HFF-Myc (cell line): Measurements from ENCODE around the gene BARHL2.

Source experiments
- DNase-seq: peaks from one replicate; pipeline ENCODE4 v3.0.0-alpha.2; 2011; ENCODE audit warnings: low read depth; ENCODE audit errors: extremely low read depth
- H3K4me3 ChIP-seq: replicated peaks from 2 replicates; pipeline ENCODE4 v1.5.1; 2011; ENCODE audit warnings: low read depth, mild to moderate bottlenecking, control low read depth, low read length
- TF ChIP-seq, protein P1 (sequence below): IDR thresholded peaks from 2 replicates; pipeline ENCODE4 v1.5.1; 2012; ENCODE audit warnings: mild to moderate bottlenecking, low read depth, low read length, control low read depth; ENCODE audit errors: missing control alignments

BARHL2 gene

DNA sequence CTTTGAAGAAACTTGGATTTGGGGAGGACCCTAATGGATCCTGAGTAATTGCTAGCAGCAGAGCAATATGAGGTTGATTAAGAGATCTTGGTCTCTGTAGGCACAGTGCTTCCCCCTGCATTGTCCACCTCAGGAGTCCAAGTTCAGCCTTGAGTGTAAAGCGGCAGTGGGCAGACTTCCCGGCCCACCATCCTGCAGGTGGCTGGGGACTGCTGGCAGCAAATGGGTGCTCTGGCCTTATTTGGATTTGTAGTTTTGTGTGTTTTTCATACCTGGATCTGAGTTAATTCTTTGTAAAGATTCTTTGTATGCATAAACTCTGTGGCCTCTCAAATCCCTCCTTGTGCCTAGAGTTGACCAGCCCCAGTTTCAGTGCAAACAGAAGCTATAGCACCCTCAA lies 7.6 kb downstream of the BARHL2 start:
- H3K4me3 ChIP-seq, result no peak overlapping the region
- DNase-seq, result no peak
- TF ChIP-seq, protein P1, sequence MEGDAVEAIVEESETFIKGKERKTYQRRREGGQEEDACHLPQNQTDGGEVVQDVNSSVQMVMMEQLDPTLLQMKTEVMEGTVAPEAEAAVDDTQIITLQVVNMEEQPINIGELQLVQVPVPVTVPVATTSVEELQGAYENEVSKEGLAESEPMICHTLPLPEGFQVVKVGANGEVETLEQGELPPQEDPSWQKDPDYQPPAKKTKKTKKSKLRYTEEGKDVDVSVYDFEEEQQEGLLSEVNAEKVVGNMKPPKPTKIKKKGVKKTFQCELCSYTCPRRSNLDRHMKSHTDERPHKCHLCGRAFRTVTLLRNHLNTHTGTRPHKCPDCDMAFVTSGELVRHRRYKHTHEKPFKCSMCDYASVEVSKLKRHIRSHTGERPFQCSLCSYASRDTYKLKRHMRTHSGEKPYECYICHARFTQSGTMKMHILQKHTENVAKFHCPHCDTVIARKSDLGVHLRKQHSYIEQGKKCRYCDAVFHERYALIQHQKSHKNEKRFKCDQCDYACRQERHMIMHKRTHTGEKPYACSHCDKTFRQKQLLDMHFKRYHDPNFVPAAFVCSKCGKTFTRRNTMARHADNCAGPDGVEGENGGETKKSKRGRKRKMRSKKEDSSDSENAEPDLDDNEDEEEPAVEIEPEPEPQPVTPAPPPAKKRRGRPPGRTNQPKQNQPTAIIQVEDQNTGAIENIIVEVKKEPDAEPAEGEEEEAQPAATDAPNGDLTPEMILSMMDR, result no peak

DNA sequence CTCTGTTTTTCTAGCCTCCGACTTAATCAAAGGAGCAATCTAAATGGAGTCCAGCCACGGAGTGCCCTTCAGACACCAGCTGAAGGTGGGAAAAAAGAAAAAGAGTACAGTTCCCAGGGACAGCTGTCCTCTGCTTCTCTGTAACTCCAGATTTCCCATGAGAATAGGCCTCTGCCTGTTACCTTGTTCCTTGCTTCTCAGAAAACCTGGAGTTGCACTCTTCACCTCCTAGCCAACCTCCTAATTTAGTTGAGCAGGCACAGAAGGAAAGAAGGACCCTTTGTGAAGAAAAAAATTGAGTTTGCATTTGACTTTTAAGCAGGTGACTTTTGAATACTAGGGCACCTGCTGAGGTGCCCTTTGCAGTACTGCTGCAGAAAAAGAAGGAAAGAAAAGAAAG lies 8.3 kb downstream of the BARHL2 start:
- DNase-seq, result no peak
- TF ChIP-seq, protein P1, result no peak
- H3K4me3 ChIP-seq, result no peak overlapping the region

DNA sequence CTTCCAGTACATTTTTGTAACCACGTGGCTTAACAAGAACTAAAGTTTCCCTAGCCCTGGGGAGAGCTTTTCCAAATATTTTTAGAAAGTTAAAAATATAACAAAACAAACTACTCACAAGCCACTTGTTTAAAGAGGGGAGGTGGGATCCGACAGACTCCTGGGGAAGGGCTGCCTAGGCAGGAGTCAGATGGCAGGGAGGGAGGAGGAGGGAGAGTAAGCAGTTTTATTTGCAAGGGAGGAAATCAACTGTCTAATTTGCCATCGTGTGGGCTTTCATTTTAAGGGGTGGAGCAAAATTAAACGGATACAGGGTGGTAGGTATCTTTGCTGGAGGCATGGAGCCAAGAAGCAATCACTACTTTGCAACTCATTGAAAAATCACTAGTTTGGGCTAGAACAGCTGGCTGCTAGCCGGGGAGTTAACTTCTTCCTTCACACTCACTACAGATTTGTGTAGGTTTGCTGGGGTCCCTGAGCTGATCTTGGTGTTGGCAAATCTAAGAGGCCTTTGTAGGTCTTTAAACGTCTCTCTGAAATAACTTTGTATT lies 8.8 kb downstream of the BARHL2 start:
- DNase-seq, result no peak
- H3K4me3 ChIP-seq, result no peak overlapping the region
- TF ChIP-seq, protein P1, result no peak

DNA sequence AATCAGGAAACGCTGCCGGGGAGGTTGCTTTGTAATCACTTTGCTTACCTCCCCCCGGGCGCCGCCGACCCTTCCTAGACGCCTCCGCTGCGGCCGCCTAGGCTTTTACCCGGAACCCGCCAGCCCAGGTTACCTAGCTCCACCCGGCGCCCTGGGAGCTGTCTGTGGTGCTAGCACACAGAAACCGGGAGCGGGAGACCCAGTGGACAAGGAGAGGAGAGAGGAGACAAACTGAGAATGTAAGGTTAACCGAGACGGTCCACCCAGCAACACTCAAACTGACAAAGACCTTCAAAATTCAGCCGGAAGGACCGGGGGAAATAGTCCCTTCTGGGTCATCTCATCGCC lies 9.8 kb downstream of the BARHL2 start:
- no peak overlapping the region for H3K4me3 ChIP-seq
- no peak for DNase-seq
- TF ChIP-seq, protein P1, result no peak

DNA sequence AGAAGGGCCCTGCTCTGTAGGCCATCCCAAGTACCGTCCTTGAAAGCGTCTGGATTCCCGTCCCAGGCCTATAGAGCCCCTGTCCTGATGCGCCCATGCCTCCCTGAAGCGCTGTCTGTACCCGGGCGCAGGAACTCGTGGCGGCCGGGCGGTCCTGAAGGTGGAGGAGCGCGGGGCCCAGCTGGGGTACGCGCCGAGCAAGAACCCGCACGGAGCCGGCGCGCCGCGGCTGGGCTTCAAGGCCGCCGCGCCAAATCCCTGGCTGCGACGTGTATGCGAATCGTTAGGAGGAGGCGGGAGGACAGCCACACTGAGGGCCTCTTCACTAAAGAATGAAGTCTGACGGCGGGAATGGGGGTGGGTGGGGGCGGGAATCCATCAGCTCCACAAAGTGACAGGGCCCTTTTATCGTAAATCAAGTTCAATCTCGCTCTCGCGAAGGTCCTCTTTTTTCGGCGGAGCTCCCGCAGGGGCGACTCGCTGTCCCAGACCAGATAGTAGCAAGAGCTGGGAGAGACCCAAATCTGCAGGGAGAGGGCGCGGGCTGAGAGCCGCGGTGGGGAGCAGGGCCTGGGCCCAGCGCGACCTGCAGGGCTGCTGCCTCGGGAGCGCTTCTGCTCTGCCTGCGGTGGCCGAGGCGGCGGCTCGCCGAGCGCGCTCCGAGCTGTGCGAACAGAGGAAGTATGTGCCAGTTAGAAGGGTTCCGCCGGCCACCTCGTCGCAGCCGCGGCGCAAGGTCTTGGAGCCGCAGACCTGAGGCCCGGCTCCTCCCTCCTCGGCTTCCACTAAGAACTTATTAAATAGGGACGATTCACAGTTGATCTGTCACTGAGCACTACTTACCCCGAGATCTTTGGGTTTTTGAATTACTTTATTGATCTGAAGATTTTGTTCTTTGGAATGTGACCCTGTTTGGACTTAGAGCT lies 10.4 kb downstream of the BARHL2 start:
- DNase-seq, result no peak
- no peak overlapping the region for H3K4me3 ChIP-seq
- TF ChIP-seq, protein P1, result no peak

DNA sequence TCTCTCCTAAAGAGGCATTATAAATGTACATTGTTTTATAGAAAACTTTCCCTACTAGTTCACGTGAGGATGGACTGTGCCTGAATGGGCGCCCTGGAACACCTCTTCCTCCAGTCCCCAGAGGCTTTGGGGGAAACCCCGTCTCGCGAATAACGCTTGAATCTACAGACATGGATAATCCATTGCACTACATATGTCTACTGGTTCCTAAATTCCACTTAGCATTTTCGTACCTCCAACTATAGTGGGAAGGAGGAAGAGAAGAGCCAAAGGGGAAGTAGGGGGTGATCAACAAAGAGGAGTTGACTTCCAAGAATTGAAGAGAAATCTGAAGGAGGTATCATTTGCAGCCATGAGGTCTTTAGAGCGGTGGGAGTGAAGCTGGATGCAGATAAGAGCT lies 11.1 kb downstream of the BARHL2 start:
- no peak overlapping the region for H3K4me3 ChIP-seq
- DNase-seq, result no peak
- TF ChIP-seq, protein P1, result no peak
